ENCODE measurements around the gene PCDHGA1.
A peak's percentile ranks its signal among the peaks of the same experiment; 100 is the strongest.
"Not testable (repeated sequence)": the region's sequence is repeated elsewhere in the genome, so short reads cannot be mapped to it uniquely, and the experiment has no call there.

The PCDHGA1 gene

DNA sequence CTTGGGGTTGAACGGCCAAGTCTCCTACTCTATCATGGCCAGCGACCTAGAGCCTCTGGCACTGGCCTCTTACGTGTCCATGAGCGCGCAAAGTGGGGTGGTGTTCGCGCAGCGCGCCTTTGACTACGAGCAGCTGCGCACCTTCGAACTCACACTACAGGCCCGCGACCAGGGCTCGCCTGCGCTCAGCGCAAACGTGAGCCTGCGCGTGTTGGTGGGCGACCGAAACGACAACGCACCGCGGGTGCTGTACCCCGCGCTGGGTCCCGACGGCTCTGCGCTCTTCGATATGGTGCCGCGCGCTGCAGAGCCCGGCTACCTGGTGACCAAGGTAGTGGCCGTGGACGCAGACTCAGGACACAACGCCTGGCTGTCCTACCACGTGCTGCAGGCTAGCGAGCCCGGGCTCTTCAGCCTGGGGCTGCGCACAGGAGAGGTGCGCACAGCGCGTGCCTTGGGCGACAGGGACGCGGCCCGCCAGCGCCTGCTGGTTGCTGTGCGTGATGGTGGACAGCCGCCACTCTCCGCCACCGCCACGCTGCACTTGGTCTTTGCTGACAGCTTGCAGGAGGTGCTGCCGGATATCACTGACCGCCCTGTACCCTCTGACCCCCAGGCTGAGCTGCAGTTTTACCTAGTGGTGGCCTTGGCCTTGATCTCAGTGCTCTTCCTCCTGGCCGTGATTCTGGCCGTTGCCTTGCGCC is 69.4 kb downstream of the PCDHGA1 start:
- TF ChIP-seq, protein P1, sequence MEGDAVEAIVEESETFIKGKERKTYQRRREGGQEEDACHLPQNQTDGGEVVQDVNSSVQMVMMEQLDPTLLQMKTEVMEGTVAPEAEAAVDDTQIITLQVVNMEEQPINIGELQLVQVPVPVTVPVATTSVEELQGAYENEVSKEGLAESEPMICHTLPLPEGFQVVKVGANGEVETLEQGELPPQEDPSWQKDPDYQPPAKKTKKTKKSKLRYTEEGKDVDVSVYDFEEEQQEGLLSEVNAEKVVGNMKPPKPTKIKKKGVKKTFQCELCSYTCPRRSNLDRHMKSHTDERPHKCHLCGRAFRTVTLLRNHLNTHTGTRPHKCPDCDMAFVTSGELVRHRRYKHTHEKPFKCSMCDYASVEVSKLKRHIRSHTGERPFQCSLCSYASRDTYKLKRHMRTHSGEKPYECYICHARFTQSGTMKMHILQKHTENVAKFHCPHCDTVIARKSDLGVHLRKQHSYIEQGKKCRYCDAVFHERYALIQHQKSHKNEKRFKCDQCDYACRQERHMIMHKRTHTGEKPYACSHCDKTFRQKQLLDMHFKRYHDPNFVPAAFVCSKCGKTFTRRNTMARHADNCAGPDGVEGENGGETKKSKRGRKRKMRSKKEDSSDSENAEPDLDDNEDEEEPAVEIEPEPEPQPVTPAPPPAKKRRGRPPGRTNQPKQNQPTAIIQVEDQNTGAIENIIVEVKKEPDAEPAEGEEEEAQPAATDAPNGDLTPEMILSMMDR (IDR thresholded peaks at IDR 0.05) = no peak
- TF ChIP-seq ZFX (IDR thresholded peaks at IDR 0.05; ENCODE audit: borderline replicate concordance) = no peak
- no peak overlapping the region for H3K27ac ChIP-seq

GRCh38 chr5:141402553-141403243 is 72.4 kb downstream of the PCDHGA1 start, which contains the start of gene PCDHGA9:
Gene PCDHGA9 (plus strand): TSS chr5:141402778. CDS start chr5:141402953, 175 bp downstream.
- no peak for TF ChIP-seq ZFX (IDR thresholded peaks at IDR 0.05; ENCODE audit: borderline replicate concordance)
- TF ChIP-seq, protein P1 (IDR thresholded peaks at IDR 0.05) = peak; percentile 82
- no peak within 1 kb of the TSS for H3K27ac ChIP-seq

DNA sequence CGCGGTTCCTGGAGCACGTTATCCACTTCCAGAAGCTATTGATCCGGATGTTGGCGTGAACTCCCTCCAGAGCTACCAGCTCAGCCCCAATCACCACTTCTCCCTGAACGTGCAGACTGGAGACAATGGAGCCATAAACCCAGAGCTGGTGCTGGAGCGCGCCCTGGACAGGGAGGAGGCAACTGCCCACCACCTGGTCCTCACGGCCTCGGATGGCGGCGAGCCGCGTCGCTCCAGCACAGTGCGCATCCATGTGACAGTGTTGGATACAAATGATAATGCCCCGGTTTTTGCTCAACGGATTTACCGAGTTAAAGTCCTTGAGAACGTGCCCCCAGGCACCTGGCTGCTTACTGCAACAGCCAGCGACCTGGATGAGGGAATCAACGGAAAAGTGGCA is 73.1 kb downstream of the PCDHGA1 start:
- H3K27ac ChIP-seq = no peak overlapping the region
- TF ChIP-seq ZFX (IDR thresholded peaks at IDR 0.05; ENCODE audit: borderline replicate concordance) = no peak
- TF ChIP-seq, protein P1 (IDR thresholded peaks at IDR 0.05) = no peak

DNA sequence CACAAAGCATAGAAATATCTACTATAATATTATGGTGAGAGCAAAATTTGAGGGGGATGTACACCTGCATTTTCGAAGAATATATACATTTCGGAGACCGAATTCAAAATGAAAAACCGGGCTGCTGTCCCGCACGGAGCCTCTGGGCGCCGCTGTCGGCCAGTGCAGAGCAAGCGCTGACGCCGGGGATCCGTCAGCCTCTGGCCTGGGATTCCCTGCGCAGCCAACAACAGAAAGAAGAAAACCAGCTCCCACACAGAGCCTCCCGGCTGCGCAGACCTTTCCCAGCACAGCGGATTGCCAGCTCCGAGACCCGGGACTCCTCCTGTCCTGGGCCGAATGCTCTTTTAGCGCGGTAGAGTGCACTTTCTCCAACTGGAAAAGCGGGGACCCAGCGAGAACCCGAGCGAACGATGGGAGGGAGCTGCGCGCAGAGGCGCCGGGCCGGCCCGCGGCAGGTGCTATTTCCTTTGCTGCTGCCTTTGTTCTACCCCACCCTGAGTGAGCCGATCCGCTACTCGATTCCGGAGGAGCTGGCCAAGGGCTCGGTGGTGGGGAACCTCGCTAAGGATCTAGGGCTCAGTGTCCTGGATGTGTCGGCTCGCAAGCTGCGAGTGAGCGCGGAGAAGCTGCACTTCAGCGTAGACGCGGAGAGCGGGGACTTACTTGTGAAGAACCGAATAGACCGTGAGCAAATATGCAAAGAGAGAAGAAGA is 77.6 kb downstream of the PCDHGA1 start, which contains the start of gene PCDHGB6:
TSS of gene PCDHGB6 (plus strand) at position 232 of the 716 bp plus-strand sequence. CDS start at position 414, 182 bp downstream.
- TF ChIP-seq, protein P1 (IDR thresholded peaks at IDR 0.05) = peak; percentile 78
- not testable (repeated sequence) for H3K27ac ChIP-seq

GRCh38 chr5:141409598-141410306 is 79.4 kb downstream of the PCDHGA1 start:
- TF ChIP-seq, protein P1 (IDR thresholded peaks at IDR 0.05) = no peak
- TF ChIP-seq ZFX (IDR thresholded peaks at IDR 0.05; ENCODE audit: borderline replicate concordance) = no peak

DNA sequence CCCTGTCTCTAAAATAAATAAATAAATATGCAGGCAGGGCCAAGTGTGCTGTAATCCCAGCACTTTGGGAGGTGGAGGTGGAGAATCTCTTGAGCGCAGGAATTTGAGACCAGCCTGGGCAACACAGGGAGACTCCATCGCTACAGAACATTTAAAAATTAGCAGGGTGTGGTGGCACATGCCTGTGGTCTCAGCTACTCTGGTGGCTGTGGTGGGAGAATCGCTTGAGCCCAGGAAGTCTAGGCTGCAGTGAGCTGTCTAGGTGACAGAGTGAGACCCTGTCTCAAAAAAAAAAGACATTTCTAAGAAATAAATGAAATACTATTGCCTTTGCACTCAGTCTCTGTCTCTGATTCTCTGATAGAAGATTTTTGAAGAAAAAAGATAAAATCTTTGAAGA is 81.3 kb downstream of the PCDHGA1 start:
- H3K27ac ChIP-seq = no peak overlapping the region
- TF ChIP-seq, protein P1 (IDR thresholded peaks at IDR 0.05) = no peak
- no peak for TF ChIP-seq ZFX (IDR thresholded peaks at IDR 0.05; ENCODE audit: borderline replicate concordance)

More at GRCh38 chr5:141409598-141410306, 79.4 kb downstream of the PCDHGA1 start:
- H3K27ac ChIP-seq = no peak overlapping the region

Data from 22Rv1 (cell line).